ENCODE data around the gene SCN4A.
A peak's percentile ranks its signal among the peaks of the same experiment; 100 is the strongest.

Gene SCN4A

GRCh38 chr17:63960006-63960405 lies 12.7 kb downstream of the SCN4A start:
- Mint-ChIP-seq H3K4me1 (ENCODE audit: low read depth) (peaks cover 7% of the 10 kb centered on the region), H3K4me3 (no peak overlapping the region), H3K9me3 (ENCODE audit: low read depth) (no peaks in the 10 kb centered on the region), H3K27me3 (no peaks in the 10 kb centered on the region), H3K27ac (peak overlapping the region; percentile 6), H3K36me3 (no peaks in the 10 kb centered on the region)

DNA sequence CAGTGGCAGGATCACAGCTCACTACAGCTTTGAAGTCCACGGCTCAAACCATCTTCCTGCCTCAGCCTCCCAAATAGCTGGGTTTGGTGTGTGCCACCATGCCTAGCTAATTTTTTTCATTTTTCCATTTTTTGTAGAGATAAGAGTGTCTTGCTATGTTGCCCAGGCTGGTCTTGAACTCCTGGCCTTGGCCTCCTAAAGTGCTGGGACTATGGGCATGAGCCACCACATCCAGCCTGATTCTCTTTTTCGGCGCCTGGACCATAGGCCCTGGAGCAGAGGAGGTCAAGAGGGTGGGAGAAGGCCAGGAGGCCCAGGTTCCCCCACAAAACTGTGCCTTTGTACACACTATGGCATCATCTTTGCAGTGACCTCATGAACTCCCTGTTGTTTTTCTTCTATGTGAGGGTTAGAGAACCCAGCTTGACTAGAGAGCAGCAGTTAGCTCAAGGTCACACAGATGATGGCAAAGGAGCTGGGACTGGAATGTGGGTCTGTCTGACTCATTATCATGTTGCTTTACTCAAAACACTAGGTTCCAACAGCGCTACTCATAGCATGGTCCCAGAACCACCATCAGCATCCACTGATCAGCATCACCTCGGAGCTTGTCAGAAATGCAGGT lies 16.3 kb downstream of the SCN4A start:
- H3K4me1 Mint-ChIP-seq (ENCODE audit: low read depth) = peaks cover 26% of the 10 kb centered on the region

GRCh38 chr17:63955791-63956190 lies 16.9 kb downstream of the SCN4A start:
- Mint-ChIP-seq H3K9me3 (ENCODE audit: low read depth) (no peaks in the 10 kb centered on the region), H3K4me1 (ENCODE audit: low read depth) (peaks cover 26% of the 10 kb centered on the region), H3K27ac (no peak overlapping the region), H3K36me3 (no peaks in the 10 kb centered on the region), H3K27me3 (no peaks in the 10 kb centered on the region), H3K4me3 (no peak overlapping the region)

More for the DNA sequence above, 16.3 kb downstream of the SCN4A start:
- H3K27ac Mint-ChIP-seq = no peak overlapping the region
- H3K4me3 Mint-ChIP-seq = no peak overlapping the region
- no peaks in the 10 kb centered on the region for H3K36me3 Mint-ChIP-seq
- no peaks in the 10 kb centered on the region for H3K9me3 Mint-ChIP-seq (ENCODE audit: low read depth)
- no peaks in the 10 kb centered on the region for H3K27me3 Mint-ChIP-seq

GRCh38 chr17:63955232-63955631 lies 17.5 kb downstream of the SCN4A start:
- peaks cover 26% of the 10 kb centered on the region for H3K4me1 Mint-ChIP-seq (ENCODE audit: low read depth)
- H3K36me3 Mint-ChIP-seq = no peaks in the 10 kb centered on the region
- no peaks in the 10 kb centered on the region for H3K27me3 Mint-ChIP-seq
- H3K4me3 Mint-ChIP-seq = no peak overlapping the region
- H3K27ac Mint-ChIP-seq = no peak overlapping the region
- H3K9me3 Mint-ChIP-seq (ENCODE audit: low read depth) = no peaks in the 10 kb centered on the region

- Mint-ChIP-seq H3K27ac (peak overlapping the region; percentile 43), H3K36me3 (no peaks in the 10 kb centered on the region), H3K9me3 (ENCODE audit: low read depth) (no peaks in the 10 kb centered on the region), H3K4me3 (peak overlapping the region; percentile 2), H3K27me3 (no peaks in the 10 kb centered on the region), H3K4me1 (ENCODE audit: low read depth) (peaks cover 24% of the 10 kb centered on the region)
These were observed 18.2 kb downstream of the SCN4A start for GRCh38 chr17:63954402-63955063.

- no peak overlapping the region for H3K4me3 Mint-ChIP-seq
- H3K9me3 Mint-ChIP-seq (ENCODE audit: low read depth) = no peaks in the 10 kb centered on the region
- no peak overlapping the region for H3K27ac Mint-ChIP-seq
- H3K27me3 Mint-ChIP-seq = no peaks in the 10 kb centered on the region
- H3K4me1 Mint-ChIP-seq (ENCODE audit: low read depth) = peaks cover 29% of the 10 kb centered on the region
- H3K36me3 Mint-ChIP-seq = no peaks in the 10 kb centered on the region
These were observed 21.5 kb downstream of the SCN4A start for GRCh38 chr17:63950940-63951907.

DNA sequence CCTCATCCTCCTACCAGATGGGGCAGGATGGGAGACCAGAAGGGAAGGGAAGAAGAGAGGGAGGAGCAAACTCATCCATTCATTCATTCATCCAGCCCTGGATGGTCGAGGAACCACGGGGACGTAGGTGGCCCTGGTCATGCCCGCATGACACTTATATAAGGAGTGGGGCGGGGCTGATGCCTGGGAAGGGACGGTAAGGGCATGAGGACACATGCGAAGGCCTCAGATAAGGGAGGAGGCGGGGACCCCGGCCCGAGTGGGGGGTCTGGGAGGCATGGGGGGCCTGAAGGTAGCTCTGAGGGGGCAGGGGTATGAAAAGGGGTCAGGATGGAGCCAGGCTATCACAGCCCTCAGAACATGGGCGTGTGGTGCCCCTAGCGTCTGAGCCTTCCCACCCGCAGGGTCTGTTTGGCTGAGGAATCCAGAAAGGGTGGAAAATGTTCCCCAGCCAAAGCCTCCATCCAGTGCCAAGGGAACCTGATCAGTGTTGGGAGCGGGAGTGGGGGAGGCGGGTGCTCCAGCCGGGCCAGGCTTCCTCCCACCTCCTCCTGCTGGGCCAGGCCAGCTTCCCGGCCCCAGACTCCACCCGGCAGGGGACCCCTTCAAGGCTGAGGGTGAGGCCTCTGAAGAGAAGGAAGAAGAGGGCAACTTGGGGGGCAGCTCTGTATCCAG lies 23.0 kb downstream of the SCN4A start:
- Mint-ChIP-seq H3K4me1 (ENCODE audit: low read depth) (peaks cover 29% of the 10 kb centered on the region), H3K36me3 (no peaks in the 10 kb centered on the region), H3K9me3 (ENCODE audit: low read depth) (no peaks in the 10 kb centered on the region), H3K4me3 (no peak overlapping the region), H3K27ac (no peak overlapping the region), H3K27me3 (no peaks in the 10 kb centered on the region)

GRCh38 chr17:63948521-63948920 lies 24.2 kb downstream of the SCN4A start:
- Mint-ChIP-seq H3K4me1 (ENCODE audit: low read depth) (peaks cover 17% of the 10 kb centered on the region), H3K36me3 (no peaks in the 10 kb centered on the region), H3K4me3 (no peak overlapping the region), H3K9me3 (ENCODE audit: low read depth) (no peaks in the 10 kb centered on the region), H3K27me3 (no peaks in the 10 kb centered on the region), H3K27ac (no peak overlapping the region)

GRCh38 chr17:63947711-63948330 lies 24.9 kb downstream of the SCN4A start:
- Mint-ChIP-seq H3K27me3 (no peaks in the 10 kb centered on the region), H3K9me3 (ENCODE audit: low read depth) (no peaks in the 10 kb centered on the region), H3K27ac (no peak overlapping the region), H3K4me3 (no peak overlapping the region), H3K36me3 (no peaks in the 10 kb centered on the region), H3K4me1 (ENCODE audit: low read depth) (peaks cover 15% of the 10 kb centered on the region)

DNA sequence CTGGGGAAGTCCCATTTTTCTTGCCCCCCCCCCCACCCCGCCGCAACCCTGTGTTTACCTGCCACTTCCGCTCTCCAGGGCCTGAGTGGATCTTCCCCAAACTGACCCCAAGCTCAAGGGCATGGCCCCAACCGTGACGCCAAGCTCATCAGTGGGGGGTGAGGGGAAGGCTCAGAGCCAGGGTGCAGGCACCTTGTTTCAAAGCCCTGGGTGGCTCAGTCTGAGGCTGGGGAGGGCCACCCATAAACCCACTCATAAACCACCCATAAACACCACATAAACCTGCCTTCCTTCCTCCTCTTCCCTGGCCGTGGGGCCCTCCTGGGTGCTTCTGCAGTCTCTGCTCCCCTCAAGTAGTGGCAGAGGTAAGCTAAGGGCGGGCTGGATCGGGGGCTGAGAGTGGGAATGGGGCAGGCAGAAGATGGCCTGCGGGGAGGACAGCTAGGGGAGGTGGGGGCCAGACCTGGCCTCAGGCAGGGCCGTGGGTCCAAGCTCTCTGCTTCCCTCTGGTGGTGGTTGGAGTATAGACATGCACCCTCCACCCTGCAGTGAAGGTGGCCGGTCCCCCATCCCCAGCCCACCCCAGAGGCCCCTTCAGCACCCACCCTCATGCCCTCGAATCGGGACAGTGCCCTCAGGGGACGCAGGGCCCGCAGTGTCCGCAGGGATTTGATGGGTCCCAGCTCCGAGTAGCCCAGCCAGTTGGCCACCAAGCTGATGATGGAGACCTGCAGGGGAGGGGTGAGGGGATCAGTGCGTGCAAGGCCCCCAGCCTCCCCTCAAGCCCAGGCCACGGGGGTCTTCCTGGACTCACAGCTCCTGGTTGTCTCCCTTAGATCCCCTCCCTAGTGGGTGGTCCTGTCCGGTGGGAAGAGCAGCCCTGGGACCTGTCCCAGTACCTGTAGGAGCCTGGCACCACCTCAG lies 26.0 kb downstream of the SCN4A start:
- Mint-ChIP-seq H3K4me1 (ENCODE audit: low read depth) (peaks cover 13% of the 10 kb centered on the region), H3K27me3 (no peaks in the 10 kb centered on the region), H3K27ac (no peak overlapping the region), H3K4me3 (peak overlapping the region; percentile 71), H3K36me3 (no peaks in the 10 kb centered on the region), H3K9me3 (ENCODE audit: low read depth) (no peaks in the 10 kb centered on the region)

DNA sequence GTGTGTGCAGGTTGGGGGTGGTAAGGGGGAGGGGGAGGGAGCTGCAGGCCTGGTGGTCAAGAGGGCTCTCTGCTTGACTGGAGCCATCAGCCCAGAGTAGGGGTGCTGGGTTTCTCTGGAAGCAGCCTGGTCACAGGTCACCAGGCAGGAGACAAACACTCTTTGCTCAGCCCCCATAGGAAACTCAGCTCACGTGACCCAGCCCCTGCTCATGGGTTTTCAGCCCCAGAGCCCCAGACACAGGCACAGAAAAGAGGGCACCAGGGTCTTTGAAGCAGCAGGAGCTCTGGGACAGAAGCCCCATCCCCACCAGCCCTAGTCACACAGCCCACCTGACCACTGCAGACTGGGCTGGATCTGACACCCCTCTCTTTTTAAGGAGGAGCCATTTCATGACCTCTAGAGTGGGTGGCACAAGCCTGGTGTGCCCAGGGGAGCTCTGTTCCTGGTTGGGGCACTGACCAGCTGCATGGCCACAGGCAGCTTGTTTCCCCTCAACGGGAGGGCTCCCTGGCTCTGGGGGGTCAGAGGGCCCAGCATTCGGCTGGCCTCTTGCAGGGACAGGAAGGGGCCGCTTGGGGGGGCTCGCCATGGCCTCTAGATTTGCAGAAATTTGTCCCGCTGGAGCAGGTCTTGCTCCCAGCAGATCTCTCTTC lies 26.8 kb downstream of the SCN4A start:
- Mint-ChIP-seq H3K27ac (no peak overlapping the region), H3K27me3 (no peaks in the 10 kb centered on the region), H3K4me3 (no peak overlapping the region)

GRCh38 chr17:63944736-63945499 lies 27.8 kb downstream of the SCN4A start:
- Mint-ChIP-seq H3K9me3 (ENCODE audit: low read depth) (no peaks in the 10 kb centered on the region), H3K27ac (no peak overlapping the region), H3K36me3 (no peaks in the 10 kb centered on the region), H3K4me3 (peak overlapping the region; percentile 47), H3K27me3 (no peaks in the 10 kb centered on the region), H3K4me1 (ENCODE audit: low read depth) (peaks cover 13% of the 10 kb centered on the region)

More for the DNA sequence above, 26.8 kb downstream of the SCN4A start:
- no peaks in the 10 kb centered on the region for H3K9me3 Mint-ChIP-seq (ENCODE audit: low read depth)
- H3K4me1 Mint-ChIP-seq (ENCODE audit: low read depth) = peaks cover 13% of the 10 kb centered on the region
- no peaks in the 10 kb centered on the region for H3K36me3 Mint-ChIP-seq

DNA sequence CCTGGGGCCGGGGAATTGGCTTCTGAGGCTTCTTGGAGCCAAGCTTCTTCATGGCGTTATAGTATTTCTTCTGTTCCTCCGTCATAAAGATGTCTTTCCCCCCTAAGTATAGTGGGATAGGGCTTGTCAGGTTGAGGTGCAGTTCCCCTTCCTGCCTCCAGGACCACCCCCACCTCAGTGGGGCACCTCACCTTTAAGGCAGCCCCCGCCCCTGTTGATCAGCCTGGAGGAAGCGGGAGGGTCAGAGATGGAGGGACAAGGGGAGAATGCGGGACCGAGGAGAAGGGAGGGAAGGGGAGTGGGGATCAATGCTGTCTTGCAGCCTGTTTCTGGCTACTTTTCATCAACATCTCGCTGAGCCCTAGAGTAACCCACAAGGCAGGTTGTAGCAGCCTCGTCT lies 29.0 kb downstream of the SCN4A start:
- H3K4me1 Mint-ChIP-seq (ENCODE audit: low read depth) = peaks cover 13% of the 10 kb centered on the region
- H3K4me3 Mint-ChIP-seq = no peak overlapping the region
- H3K27ac Mint-ChIP-seq = no peak overlapping the region
- no peaks in the 10 kb centered on the region for H3K9me3 Mint-ChIP-seq (ENCODE audit: low read depth)
- no peaks in the 10 kb centered on the region for H3K36me3 Mint-ChIP-seq
- H3K27me3 Mint-ChIP-seq = no peaks in the 10 kb centered on the region
